Natural killer cell (primary cell): ENCODE results near the gene PREX1. TPM values are rescaled to one million over a fixed set of nuclear protein-coding genes. Genes with fewer than 3 reads are reported as not detected.

ENCODE experiments used
- ATAC-seq, 3 donors: fragments of 150-1000 bp in 2 of 3; fragments of 200-7000 bp in 1 of 3; cut with Tn5 transposase; 1 replicate in 1 of 3; 2 replicates in 2 of 3; pipeline ENCODE4 v1.10.0; 2021; ENCODE audit warnings: mild to moderate bottlenecking in 2 of 3, moderate library complexity in 2 of 3
- DNase-seq, 2 donors: peaks; one replicate each; pipeline versions ENCODE4 v3.0.0 to v3.0.0-alpha.2; 2013 to 2021; ENCODE audit warnings: mixed read lengths in 1 of 2
- H3K27ac ChIP-seq: one replicate; pipeline ENCODE4 v1.5.1; 2013; ENCODE audit warnings: mild to moderate bottlenecking, low read length
- H3K27me3 ChIP-seq: one replicate; pipeline ENCODE4 v1.6.1; 2013; ENCODE audit warnings: low read length; ENCODE audit not compliant: control insufficient read depth, insufficient read depth
- H3K36me3 ChIP-seq: one replicate; pipeline ENCODE4 v1.6.1; 2013; ENCODE audit warnings: low read length; ENCODE audit not compliant: control insufficient read depth, insufficient read depth
- H3K4me1 ChIP-seq: one replicate; pipeline ENCODE4 v1.6.1; 2013; ENCODE audit warnings: low read length; ENCODE audit not compliant: control insufficient read depth, insufficient read depth
- H3K4me3 ChIP-seq: one replicate; pipeline ENCODE4 v1.5.1; 2013; ENCODE audit warnings: low read length
- H3K9me3 ChIP-seq: one replicate; pipeline ENCODE4 v1.6.1; 2013; ENCODE audit warnings: low read length; ENCODE audit not compliant: control insufficient read depth, insufficient read depth
- H3K27ac Mint-ChIP-seq, 2 donors: one replicate each; pipeline ENCODE4 v1.8.0; 2022; ENCODE audit warnings: mild to moderate bottlenecking in 2 of 2, mixed read lengths in 2 of 2, moderate library complexity in 1 of 2
- H3K27me3 Mint-ChIP-seq, 2 donors: one replicate each; pipeline ENCODE4 v1.8.0; 2022; ENCODE audit warnings: low read depth in 2 of 2, mixed read lengths in 2 of 2
- H3K36me3 Mint-ChIP-seq: one replicate; pipeline ENCODE4 v1.8.0; 2022; ENCODE audit warnings: mixed read lengths
- H3K4me1 Mint-ChIP-seq, 2 donors: one replicate each; pipeline ENCODE4 v1.8.0; 2022; ENCODE audit warnings: mixed read lengths in 2 of 2
- H3K4me3 Mint-ChIP-seq: one replicate; pipeline ENCODE4 v1.8.0; 2022; ENCODE audit warnings: mild to moderate bottlenecking, moderate library complexity, mixed read lengths
- H3K9me3 Mint-ChIP-seq, 2 donors: one replicate each; pipeline ENCODE4 v1.8.0; 2022; ENCODE audit warnings: mixed read lengths in 2 of 2
- CTCF ChIP-seq: fragments of 200-600 bp; IDR thresholded peaks from one replicate; pipeline ENCODE4 v1.8.0; 2022; ENCODE audit warnings: antibody characterized with exemption
- WGBS: methylation state at CpG from one replicate; pipeline ENCODE4 v1.1.7; 2013; ENCODE audit warnings: missing lambda C conversion rate; ENCODE audit not compliant: insufficient coverage; 5-methylcytosine and 5-hydroxymethylcytosine counted together
- intact Hi-C: fragments of 100-400 bp; cut with micrococcal nuclease; formaldehyde crosslinking; loops from one replicate; pipeline ENCODE4 v1.14.2; 2022
- total RNA-seq, 4 donors: library from RNA; stranded (reverse); fragments of 120-200 nt in 1 of 4; gene quantifications; one replicate each; pipeline versions ENCODE4 v1.2.3 to v1.2.4, GENCODE V29; 2013 to 2022

Gene PREX1
- total RNA-seq, 3 donors from 2014 or later (not counting 1 experiment from before 2014, with no cell fraction given): 382 to 392 (median 389) TPM

DNA sequence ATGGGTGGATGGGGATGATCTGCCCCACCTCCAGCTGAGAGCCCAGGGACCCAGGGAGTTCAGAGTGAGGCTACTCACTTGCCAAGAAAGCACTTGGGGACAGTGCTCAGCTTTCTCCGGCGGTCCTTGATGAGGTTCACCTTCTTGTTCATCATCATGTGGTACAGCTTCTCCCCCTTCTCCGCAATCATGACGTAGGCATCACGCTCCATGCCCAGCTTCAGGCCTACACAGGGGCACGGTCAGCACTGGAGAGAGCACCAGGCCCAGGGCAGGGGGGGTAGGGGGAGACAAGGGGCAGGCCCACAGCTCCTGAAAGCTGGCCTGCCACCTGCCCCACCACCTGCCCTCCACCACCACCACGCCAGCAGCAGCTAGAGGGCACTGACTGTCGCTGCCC is 139.2 kb downstream of the PREX1 start:
- Mint-ChIP-seq H3K27me3 (no peaks in the 10 kb centered on the region), H3K36me3 (peaks cover 13% of the 10 kb centered on the region), H3K4me3 (no peak overlapping the region), H3K27ac (peak overlapping the region; percentile 74 to 85), H3K4me1 (peaks cover 64 to 86% of the 10 kb centered on the region in 2 donors), H3K9me3 (no peaks in the 10 kb centered on the region)
- H3K27me3 ChIP-seq: no peaks in the 10 kb centered on the region
- peaks cover 70% of the 10 kb centered on the region for H3K36me3 ChIP-seq
- TF ChIP-seq CTCF: no peak
- intact Hi-C loops: loop anchor here (2.0 to 10.0 kb wide), 2 partner anchors 28 to 136 kb away; partner anchors contain the start of gene PREX1
- DNase-seq: no peak
- H3K4me3 ChIP-seq: no peak overlapping the region
- WGBS: 82% methylated on average over 7 of the region's 8 CpGs
- peaks cover 83% of the 10 kb centered on the region for H3K4me1 ChIP-seq
- no peaks in the 10 kb centered on the region for H3K9me3 ChIP-seq
- no peak overlapping the region for H3K27ac ChIP-seq
- no peak for ATAC-seq

- Mint-ChIP-seq H3K27me3 (no peaks in the 10 kb centered on the region), H3K4me3 (peak overlapping the region; percentile 61)
- ATAC-seq: no peak
Measured at GRCh38 chr20:48687117-48687800, 140.5 kb downstream of the PREX1 start.

DNA sequence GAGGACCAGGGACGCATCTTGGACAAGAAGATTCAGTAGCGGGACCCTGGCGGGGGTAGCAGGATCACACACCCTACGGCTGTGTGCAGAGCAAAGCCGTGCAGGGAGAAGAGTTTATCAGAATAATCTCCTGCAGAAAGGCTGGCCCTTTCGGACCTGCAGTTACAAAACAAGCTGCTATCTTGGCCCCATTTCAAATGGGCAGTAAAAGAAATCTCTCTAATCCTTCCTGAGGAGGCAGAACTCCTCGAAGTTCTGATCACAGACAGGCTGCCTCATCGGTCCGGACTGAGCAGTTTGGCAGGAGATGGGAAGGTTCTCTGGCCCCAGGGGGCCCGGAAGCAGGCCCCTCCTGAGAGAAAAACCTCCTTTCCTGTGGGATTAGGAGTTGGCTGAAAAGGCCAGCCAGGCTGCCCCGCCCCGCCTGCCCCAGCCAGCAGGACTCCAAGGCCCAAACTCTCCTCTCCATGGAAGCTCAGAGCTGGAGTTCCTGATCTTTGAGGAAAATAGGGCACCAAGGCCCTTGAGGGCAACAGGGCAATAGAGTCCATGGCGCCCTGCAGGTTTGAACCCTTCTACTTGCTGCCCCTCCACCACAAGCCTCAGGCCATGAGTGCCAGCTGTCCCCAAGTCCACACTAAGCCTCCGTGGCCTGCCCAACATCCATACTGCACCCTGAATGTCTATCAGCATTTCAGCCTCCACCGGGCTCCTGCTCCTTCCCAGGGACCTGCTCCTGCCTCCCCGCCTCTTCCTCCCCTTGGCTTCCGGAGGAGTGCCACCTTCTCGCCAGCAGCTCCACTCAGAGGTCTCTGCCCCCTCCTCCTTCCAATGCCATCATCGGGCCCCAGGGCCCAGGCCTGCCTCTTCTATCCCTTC is 141.3 kb downstream of the PREX1 start:
- Mint-ChIP-seq H3K36me3 (peaks cover 13% of the 10 kb centered on the region), H3K9me3 (no peaks in the 10 kb centered on the region), H3K27ac (peak overlapping the region; percentile 74 to 85), H3K27me3 (no peaks in the 10 kb centered on the region), H3K4me1 (peaks cover 47 to 76% of the 10 kb centered on the region in 2 donors), H3K4me3 (peak overlapping the region; percentile 61)
- Histone ChIP-seq H3K36me3 (peaks cover 73% of the 10 kb centered on the region), H3K27ac (no peak overlapping the region), H3K4me3 (no peak overlapping the region), H3K4me1 (peaks cover 73% of the 10 kb centered on the region), H3K9me3 (no peaks in the 10 kb centered on the region), H3K27me3 (no peaks in the 10 kb centered on the region)
- intact Hi-C loops: loop anchor here (10.0 kb wide), 1 partner anchor 138 kb away; the partner anchor contains the start of gene PREX1
- DNase-seq: no peak
- TF ChIP-seq CTCF: no peak
- 92% methylated on average over 19 of the region's 19 CpGs for WGBS
- no peak for ATAC-seq

More at GRCh38 chr20:48687117-48687800, 140.5 kb downstream of the PREX1 start:
- no peak overlapping the region for H3K27ac ChIP-seq
- Mint-ChIP-seq H3K36me3 (peaks cover 13% of the 10 kb centered on the region), H3K27ac (peak overlapping the region; percentile 74 to 85), H3K9me3 (no peaks in the 10 kb centered on the region), H3K4me1 (peaks cover 54 to 83% of the 10 kb centered on the region in 2 donors)
- no peaks in the 10 kb centered on the region for H3K27me3 ChIP-seq
- intact Hi-C loops: loop anchor here (10.0 kb wide), 1 partner anchor 138 kb away; the partner anchor contains the start of gene PREX1
- peaks cover 79% of the 10 kb centered on the region for H3K4me1 ChIP-seq
- H3K36me3 ChIP-seq: peaks cover 72% of the 10 kb centered on the region
- no peaks in the 10 kb centered on the region for H3K9me3 ChIP-seq
- no peak for TF ChIP-seq CTCF
- no peak for DNase-seq
- WGBS: 82% methylated on average over 10 of the region's 10 CpGs
- no peak overlapping the region for H3K4me3 ChIP-seq
